Measurements from ENCODE around the gene NEK10.

- TF ChIP-seq CTCF (IDR thresholded peaks at IDR 0.05) (no peak), POLR2A (IDR thresholded peaks at IDR 0.05) (no peak)
Observed at GRCh38 chr3:27213450-27213849, 155.7 kb downstream of the NEK10 start.

All from adrenal gland (tissue), 5 donors.